NCI-H2171 treated with DMSO at 0.1 percent for 48 hours (cell line): ENCODE results near the gene CCDC187.
"Not testable (repeated sequence)": the region's sequence is repeated elsewhere in the genome, so short reads cannot be mapped to it uniquely, and the experiment has no call there.

Source experiments
- DNase-seq: peaks from one replicate; lab custom pipeline; 2025; lab: John Stamatoyannopoulos, UW

The CCDC187 gene

GRCh38 chr9:136239135-136239982 lies 64.5 kb downstream of the CCDC187 start:
- peak; percentile 90 for DNase-seq

DNA sequence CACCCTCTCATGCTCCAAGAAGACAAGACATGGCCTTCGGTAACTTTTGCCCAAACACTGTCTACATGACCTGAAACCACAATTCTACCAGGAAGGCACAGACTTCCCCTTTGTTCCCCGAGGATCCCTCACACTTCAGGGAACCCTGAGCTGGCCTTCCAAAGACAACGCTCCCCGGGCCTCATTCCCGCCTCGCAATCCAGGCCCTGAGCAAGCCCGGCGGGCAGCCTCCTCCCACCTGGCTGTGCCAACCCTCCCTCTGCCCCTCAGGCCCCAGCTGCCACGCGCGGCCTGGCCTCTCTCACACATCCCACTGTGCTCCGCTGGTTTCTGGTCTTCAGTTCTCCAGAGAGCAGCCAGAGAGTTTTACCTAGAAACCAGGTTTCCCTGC lies 65.6 kb downstream of the CCDC187 start:
- DNase-seq: peak; percentile 22

DNA sequence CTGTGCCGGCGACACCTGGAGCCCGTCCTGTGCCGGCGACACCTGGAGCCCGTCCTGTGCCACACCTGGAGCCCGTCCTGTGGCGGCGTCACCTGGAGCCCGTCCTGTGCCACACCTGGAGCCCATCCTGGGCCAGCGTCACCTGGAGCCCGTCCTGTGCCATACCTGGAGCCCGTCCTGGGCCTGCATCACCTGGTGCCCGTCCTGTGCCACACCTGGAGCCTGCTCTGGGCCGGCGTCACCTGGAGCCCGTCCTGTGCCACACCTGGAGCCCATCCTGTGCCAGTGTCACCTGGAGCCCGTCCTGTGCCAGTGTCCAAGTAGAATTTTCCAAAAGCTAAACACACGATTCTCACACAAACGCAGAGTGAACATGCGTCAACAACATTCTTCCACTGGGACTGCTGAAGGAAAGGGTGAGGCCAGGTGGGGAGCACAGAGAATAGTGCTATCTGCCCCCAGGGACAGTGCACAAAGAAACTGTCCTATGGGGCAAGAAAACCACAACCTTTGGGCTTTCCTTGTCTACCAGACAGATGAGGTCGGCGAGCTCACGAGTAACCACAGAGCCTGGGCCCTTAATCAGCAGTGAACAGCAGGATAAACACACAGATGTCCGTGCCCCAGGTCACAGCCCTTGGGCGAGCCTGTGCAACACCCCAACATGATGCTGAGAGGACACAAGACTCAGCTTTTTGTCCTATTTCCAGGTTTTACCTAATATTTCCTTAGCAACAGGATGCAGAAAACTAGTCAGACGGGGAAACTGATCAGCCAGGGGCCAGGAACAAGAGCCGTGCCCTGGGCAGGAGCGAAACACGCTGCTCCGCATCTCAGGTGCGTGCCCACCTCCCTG lies 66.2 kb downstream of the CCDC187 start:
- DNase-seq: no peak

DNA sequence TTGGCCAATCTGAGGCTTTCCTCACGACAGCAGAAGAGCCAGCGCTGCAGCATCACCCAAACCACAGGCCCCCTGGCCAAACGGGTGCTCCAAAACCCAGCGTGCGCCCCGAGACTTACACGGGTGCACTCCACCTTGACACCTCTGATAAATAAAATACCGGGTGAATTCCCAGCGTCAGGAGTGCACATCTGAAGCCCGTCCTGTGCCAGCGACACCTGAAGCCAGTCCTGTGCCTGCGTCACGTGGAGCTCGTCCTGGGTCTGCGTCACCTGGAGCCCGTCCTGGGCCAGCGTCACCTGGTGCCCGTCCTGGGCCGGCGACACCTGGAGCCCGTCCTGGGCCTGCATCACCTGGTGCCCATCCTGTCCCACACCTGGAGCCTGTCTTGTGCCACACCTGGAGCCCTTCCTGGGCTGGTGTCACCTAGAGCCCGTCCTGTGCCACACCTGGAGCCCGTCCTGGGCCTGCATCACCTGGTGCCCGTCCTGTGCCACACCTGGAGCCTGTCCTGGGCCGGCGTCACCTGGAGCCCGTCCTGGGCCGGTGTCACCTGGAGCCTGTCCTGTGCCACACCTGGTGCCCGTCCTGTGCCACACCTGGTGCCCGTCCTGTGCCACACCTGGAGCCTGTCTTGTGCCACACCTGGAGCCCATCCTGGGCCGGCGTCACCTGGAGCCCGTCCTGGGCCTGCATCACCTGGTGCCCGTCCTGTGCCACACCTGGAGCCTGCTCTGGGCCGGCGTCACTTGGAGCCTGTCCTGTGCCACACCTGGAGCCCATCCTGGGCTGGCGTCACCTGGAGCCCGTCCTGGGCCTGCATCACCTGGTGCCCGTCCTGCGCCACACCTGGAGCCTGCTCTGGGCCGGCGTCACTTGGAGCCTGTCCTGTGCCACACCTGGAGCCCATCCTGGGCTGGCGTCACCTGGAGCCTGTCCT lies 67.2 kb downstream of the CCDC187 start:
- DNase-seq: not testable (repeated sequence)

- no peak for DNase-seq
Measured at GRCh38 chr9:136235709-136236455, 68.0 kb downstream of the CCDC187 start.

GRCh38 chr9:136235171-136235570 lies 68.7 kb downstream of the CCDC187 start:
- DNase-seq: no peak

DNA sequence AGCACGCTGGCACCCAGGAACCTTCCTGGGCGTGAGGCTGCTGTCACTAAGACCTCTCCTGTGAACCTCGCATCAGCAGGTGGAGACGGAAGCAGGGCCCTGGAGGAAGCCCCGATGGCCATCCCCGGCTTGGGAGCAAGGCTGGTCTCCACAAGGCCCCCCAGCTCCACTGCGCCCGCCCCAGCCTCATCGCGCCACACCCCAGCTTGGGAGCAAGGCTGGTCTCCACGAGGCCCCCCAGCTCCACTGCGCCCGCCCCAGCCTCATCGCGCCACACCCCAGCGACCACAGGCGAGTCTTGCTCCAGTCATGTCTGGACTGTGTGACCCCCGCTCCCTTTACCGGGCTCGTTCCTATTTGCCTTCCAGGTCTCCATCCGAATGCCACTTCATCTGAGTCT lies 69.3 kb downstream of the CCDC187 start:
- DNase-seq: no peak

DNA sequence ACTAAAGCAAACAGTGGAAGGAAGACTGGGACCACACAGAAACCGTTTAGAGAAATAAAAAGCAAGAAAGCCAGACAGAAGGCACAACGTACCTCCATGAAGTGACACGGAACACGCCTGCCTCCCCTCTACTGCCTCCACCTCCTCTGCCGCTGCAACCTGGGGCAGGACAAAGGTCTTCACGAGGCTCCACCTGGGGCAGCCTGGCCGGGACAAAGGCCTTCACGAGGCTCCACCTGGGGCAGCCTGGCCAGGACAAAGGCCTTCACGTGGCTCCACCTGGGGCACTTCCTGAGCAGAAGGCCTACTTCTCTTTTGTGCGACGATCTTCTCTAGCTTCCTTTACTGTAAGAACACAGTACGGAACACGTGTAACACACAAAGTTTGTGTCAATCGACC lies 70.0 kb downstream of the CCDC187 start:
- DNase-seq: no peak

- DNase-seq: no peak
Measured at GRCh38 chr9:136233411-136233810, 70.5 kb downstream of the CCDC187 start.

DNA sequence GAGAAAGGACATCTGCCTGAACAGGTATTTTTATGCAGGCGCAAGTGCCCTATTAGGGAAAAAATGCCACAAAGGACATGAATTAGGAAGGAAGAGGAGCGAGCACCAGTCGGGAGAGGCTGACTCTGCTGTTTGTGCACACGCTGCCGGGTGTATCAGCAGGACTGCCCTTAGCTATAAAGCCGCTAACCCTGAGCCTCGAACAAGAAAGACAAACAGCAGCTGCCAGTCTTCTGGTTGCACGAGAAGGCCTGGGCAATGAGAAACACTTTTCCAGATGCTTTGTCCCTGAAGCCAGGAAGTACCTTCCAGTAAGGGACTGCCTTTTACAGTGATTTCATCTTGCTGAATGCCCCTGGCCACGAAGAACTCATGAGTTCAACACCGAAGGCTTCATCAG lies 70.9 kb downstream of the CCDC187 start:
- DNase-seq: peak; percentile 30

DNA sequence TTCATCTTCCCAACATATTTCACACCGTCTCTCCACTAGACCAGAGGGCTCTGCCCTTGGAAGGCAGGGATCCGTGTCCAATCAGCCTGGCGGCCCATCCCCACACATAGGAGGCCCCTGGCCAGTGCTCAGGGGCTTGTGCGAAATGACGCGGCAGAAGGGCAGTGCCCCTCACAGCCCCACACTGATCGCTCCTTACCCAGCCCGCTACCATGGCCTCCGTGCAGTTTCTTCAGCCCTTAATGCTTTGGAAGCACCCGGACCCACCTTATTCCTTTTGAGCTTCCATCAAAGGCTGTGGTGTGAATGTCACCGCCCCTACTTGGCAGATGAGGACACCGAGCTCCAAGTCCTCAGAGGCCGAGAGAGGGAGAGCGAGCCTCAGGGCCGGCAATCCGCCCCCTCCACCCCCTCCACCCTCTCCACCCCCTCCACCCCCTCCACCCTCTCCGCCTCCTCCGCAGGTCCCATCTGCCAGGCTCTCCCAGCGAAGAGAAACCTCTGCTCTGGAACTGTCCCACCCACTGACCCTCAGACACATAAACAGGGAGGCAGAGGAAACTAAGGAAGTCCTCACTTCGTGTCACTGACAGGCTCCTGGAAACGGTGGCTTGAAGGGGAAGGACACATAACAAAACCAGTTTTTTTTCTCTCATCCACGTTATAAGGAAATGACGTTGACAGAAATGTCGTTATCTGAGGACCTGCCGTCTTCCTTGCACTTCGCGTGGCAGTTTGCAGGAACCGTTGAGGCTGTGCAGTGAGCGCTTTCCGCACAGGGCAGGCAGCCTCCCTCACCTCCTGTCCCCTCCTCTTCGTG lies 72.2 kb downstream of the CCDC187 start:
- no peak for DNase-seq

GRCh38 chr9:136230773-136231172 lies 73.1 kb downstream of the CCDC187 start:
- no peak for DNase-seq

- DNase-seq: no peak
Measured at GRCh38 chr9:136230365-136230764, 73.5 kb downstream of the CCDC187 start.

- DNase-seq: no peak
Measured at GRCh38 chr9:136229096-136230065, 74.5 kb downstream of the CCDC187 start.

- DNase-seq: no peak
Measured at GRCh38 chr9:136228107-136228875, 75.6 kb downstream of the CCDC187 start.

DNA sequence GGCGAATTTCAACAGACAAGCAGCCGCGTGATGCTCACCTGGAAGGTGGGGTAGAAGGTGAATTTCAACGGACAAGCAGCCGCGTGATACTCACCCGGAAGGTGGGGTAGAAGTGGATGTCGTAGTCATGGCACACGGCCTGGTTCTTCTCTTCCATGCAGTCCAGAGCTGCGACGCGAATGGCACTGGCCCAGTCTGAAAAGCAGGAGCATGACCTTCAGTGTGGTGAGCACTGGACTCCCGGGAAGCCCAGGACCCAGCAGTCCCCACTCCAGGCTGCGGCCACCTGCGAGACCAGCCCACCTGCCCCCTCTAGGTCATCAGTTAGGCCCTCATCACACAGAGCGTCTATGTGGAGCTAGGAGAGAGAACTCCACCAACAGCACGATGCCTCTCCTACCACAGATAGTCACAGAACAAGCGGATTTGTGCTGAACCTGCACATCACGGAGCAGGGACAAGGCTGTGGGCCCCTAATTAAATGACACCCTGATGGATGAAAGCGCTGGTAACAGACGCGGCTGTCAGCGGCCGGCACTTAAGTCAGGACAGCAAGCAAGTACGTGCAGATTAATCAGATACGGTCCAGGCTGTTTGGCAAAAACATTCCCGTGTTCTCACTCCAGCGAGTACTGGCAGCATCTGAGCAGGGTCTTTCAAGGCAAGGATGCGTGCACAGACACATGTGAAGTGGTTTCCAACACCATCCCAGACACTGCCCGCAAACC lies 77.0 kb downstream of the CCDC187 start:
- no peak for DNase-seq
